ENCODE measurements around the gene TMEM178B.

GRCh38 chr7:141361479-141361878 lies 287.6 kb downstream of the TMEM178B start:
- TF ChIP-seq ZNF239 (tag by site-specific recombination; IDR thresholded peaks at IDR 0.05): no peak
- no peak for TF ChIP-seq ZBTB17 (tag by site-specific recombination; IDR thresholded peaks at IDR 0.05)
- TF ChIP-seq SETDB1 (IDR thresholded peaks at IDR 0.05; ENCODE audit: insufficient read length, low read length): no peak
- no peak for TF ChIP-seq ZFP41 (tag by site-specific recombination; IDR thresholded peaks at IDR 0.05; ENCODE audit: borderline replicate concordance)
- no peak for TF ChIP-seq CTCF (tag by site-specific recombination; IDR thresholded peaks at IDR 0.05)
- TF ChIP-seq ZBTB26 (tag by site-specific recombination; optimal IDR thresholded peaks at IDR 0.05): no peak
